Measurements from ENCODE around the gene LTBP1.

DNA sequence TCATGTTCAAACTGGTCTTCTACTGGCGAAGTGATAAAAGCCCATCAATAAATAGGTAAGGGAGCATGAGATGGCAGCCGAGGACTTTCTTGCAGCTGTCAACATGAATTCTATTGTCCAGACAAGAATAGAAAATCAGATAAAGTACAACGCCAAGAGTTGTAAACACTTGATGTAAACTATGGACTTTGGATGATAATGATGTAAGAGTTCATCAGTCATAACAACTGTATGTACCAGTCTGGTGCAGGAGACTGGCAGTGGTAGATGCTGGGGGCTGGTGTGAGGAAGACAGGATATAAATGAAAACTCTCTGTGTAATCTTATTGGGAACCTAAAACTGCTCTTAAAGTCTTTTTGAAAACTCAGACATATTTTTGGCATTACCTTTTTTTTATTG, 373.8 kb downstream of the LTBP1 start:
- TF ChIP-seq, protein P1, sequence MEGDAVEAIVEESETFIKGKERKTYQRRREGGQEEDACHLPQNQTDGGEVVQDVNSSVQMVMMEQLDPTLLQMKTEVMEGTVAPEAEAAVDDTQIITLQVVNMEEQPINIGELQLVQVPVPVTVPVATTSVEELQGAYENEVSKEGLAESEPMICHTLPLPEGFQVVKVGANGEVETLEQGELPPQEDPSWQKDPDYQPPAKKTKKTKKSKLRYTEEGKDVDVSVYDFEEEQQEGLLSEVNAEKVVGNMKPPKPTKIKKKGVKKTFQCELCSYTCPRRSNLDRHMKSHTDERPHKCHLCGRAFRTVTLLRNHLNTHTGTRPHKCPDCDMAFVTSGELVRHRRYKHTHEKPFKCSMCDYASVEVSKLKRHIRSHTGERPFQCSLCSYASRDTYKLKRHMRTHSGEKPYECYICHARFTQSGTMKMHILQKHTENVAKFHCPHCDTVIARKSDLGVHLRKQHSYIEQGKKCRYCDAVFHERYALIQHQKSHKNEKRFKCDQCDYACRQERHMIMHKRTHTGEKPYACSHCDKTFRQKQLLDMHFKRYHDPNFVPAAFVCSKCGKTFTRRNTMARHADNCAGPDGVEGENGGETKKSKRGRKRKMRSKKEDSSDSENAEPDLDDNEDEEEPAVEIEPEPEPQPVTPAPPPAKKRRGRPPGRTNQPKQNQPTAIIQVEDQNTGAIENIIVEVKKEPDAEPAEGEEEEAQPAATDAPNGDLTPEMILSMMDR (conservative IDR thresholded peaks at IDR 0.05), result no peak
- no peak for TF ChIP-seq EZH2 (IDR thresholded peaks at IDR 0.05; ENCODE audit: low read depth)
